ENCODE results near the gene RNF144A.

The RNF144A gene

DNA sequence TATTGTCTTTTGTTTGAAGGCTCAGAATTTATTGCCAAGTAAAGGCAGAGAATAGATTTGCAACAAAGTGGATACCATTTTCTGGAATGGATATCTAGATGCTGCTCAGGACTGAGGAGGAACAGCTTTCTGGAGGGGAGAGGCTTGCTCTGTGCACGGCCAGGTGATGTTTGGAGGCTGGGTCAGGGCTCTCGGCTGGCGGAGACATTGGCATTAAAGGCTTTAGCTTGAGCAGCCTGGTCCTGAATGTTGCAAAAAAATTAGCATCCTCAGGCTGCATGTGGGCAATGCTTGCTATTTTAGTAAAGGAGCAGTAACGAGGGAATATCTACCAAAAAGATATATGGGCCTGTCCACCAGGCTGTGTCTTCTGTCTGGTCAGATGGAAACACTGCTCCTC is 20.4 kb downstream of the RNF144A start:
- no peak overlapping the region for H3K27ac ChIP-seq (ENCODE audit: low read depth, low read length, severe bottlenecking)
- 86 to 94% methylated on average over 3 of the region's 4 CpGs for WGBS, 2 experiments (ENCODE audit: insufficient coverage in 2 of 2)

GRCh38 chr2:6939071-6939470 is 21.9 kb downstream of the RNF144A start:
- Histone ChIP-seq H3K36me3 (ENCODE audit: control insufficient read depth, insufficient read depth, low read length) (peaks cover 4% of the 10 kb centered on the region), H3K4me1 (ENCODE audit: control insufficient read depth, insufficient read depth, low read length, poor library complexity, severe bottlenecking) (no peaks in the 10 kb centered on the region), H3K27ac (ENCODE audit: low read depth, low read length, severe bottlenecking) (no peak overlapping the region), H3K9me3 (ENCODE audit: control insufficient read depth, low read length) (no peaks in the 10 kb centered on the region), H3K4me3 (ENCODE audit: extremely low read depth, insufficient read depth, low read length, poor library complexity, severe bottlenecking) (no peak overlapping the region)
- no CpG with 5 or more reads among the region's 2 CpGs for WGBS, 2 experiments (ENCODE audit: insufficient coverage in 2 of 2)

More for the DNA sequence above, 20.4 kb downstream of the RNF144A start:
- Histone ChIP-seq H3K36me3 (ENCODE audit: control insufficient read depth, insufficient read depth, low read length) (peaks cover 4% of the 10 kb centered on the region), H3K9me3 (ENCODE audit: control insufficient read depth, low read length) (no peaks in the 10 kb centered on the region), H3K4me3 (ENCODE audit: extremely low read depth, insufficient read depth, low read length, poor library complexity, severe bottlenecking) (no peak overlapping the region), H3K4me1 (ENCODE audit: control insufficient read depth, insufficient read depth, low read length, poor library complexity, severe bottlenecking) (no peaks in the 10 kb centered on the region)

GRCh38 chr2:6940820-6941219 is 23.6 kb downstream of the RNF144A start:
- Histone ChIP-seq H3K9me3 (ENCODE audit: control insufficient read depth, low read length) (no peaks in the 10 kb centered on the region), H3K27ac (ENCODE audit: low read depth, low read length, severe bottlenecking) (no peak overlapping the region), H3K4me3 (ENCODE audit: extremely low read depth, insufficient read depth, low read length, poor library complexity, severe bottlenecking) (no peak overlapping the region), H3K36me3 (ENCODE audit: control insufficient read depth, insufficient read depth, low read length) (peaks cover 12% of the 10 kb centered on the region), H3K4me1 (ENCODE audit: control insufficient read depth, insufficient read depth, low read length, poor library complexity, severe bottlenecking) (no peaks in the 10 kb centered on the region)
- no CpG with 5 or more reads among the region's 2 CpGs for WGBS, 2 experiments (ENCODE audit: insufficient coverage in 2 of 2)

GRCh38 chr2:6941299-6942046 is 24.3 kb downstream of the RNF144A start:
- Histone ChIP-seq H3K9me3 (ENCODE audit: control insufficient read depth, low read length) (no peaks in the 10 kb centered on the region), H3K4me3 (ENCODE audit: extremely low read depth, insufficient read depth, low read length, poor library complexity, severe bottlenecking) (no peak overlapping the region), H3K36me3 (ENCODE audit: control insufficient read depth, insufficient read depth, low read length) (peaks cover 12% of the 10 kb centered on the region), H3K4me1 (ENCODE audit: control insufficient read depth, insufficient read depth, low read length, poor library complexity, severe bottlenecking) (no peaks in the 10 kb centered on the region), H3K27ac (ENCODE audit: low read depth, low read length, severe bottlenecking) (no peak overlapping the region)
- 92 to 95% methylated on average over 6 to 7 of the region's 10 CpGs for WGBS, 2 experiments (ENCODE audit: insufficient coverage in 2 of 2)

GRCh38 chr2:6942848-6943247 is 25.6 kb downstream of the RNF144A start:
- no peaks in the 10 kb centered on the region for H3K9me3 ChIP-seq (ENCODE audit: control insufficient read depth, low read length)
- WGBS, 2 experiments (ENCODE audit: insufficient coverage in 2 of 2), result 88 to 98% methylated on average over 7 to 8 of the region's 8 CpGs
- H3K4me3 ChIP-seq (ENCODE audit: extremely low read depth, insufficient read depth, low read length, poor library complexity, severe bottlenecking), result no peak overlapping the region
- peaks cover 12% of the 10 kb centered on the region for H3K36me3 ChIP-seq (ENCODE audit: control insufficient read depth, insufficient read depth, low read length)
- no peaks in the 10 kb centered on the region for H3K4me1 ChIP-seq (ENCODE audit: control insufficient read depth, insufficient read depth, low read length, poor library complexity, severe bottlenecking)
- H3K27ac ChIP-seq (ENCODE audit: low read depth, low read length, severe bottlenecking), result no peak overlapping the region

GRCh38 chr2:6943523-6943922 is 26.3 kb downstream of the RNF144A start:
- WGBS, 2 experiments (ENCODE audit: insufficient coverage in 2 of 2), result 86 to 96% methylated on average over 6 of the region's 6 CpGs
- Histone ChIP-seq H3K4me3 (ENCODE audit: extremely low read depth, insufficient read depth, low read length, poor library complexity, severe bottlenecking) (no peak overlapping the region), H3K27ac (ENCODE audit: low read depth, low read length, severe bottlenecking) (no peak overlapping the region), H3K36me3 (ENCODE audit: control insufficient read depth, insufficient read depth, low read length) (peaks cover 12% of the 10 kb centered on the region), H3K4me1 (ENCODE audit: control insufficient read depth, insufficient read depth, low read length, poor library complexity, severe bottlenecking) (no peaks in the 10 kb centered on the region), H3K9me3 (ENCODE audit: control insufficient read depth, low read length) (no peaks in the 10 kb centered on the region)

DNA sequence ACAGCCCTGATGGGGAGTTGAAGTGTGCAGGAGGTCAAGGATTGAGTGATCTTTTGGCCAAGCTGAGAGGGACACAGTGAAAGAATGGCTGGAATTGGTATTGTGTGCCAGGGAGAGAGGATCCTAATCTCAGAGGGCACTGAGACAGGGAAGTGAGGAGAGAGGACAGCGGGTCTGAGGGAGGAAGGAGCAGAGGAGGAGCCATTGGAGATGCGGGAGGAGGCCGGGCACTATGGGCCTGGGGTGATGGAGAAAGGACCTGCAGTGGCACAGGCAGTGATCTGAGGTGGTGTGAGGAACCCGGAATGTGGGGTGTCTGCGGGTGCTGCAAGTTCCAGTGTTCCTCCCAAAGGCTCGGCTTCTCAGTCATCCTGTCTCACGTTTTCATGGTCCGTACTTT is 26.8 kb downstream of the RNF144A start:
- no peaks in the 10 kb centered on the region for H3K9me3 ChIP-seq (ENCODE audit: control insufficient read depth, low read length)
- 92 to 98% methylated on average over 6 to 8 of the region's 8 CpGs for WGBS, 2 experiments (ENCODE audit: insufficient coverage in 2 of 2)
- H3K36me3 ChIP-seq (ENCODE audit: control insufficient read depth, insufficient read depth, low read length), result peaks cover 12% of the 10 kb centered on the region
- no peaks in the 10 kb centered on the region for H3K4me1 ChIP-seq (ENCODE audit: control insufficient read depth, insufficient read depth, low read length, poor library complexity, severe bottlenecking)
- H3K27ac ChIP-seq (ENCODE audit: low read depth, low read length, severe bottlenecking), result no peak overlapping the region
- no peak overlapping the region for H3K4me3 ChIP-seq (ENCODE audit: extremely low read depth, insufficient read depth, low read length, poor library complexity, severe bottlenecking)

- peaks cover 12% of the 10 kb centered on the region for H3K36me3 ChIP-seq (ENCODE audit: control insufficient read depth, insufficient read depth, low read length)
- H3K9me3 ChIP-seq (ENCODE audit: control insufficient read depth, low read length), result no peaks in the 10 kb centered on the region
- H3K4me3 ChIP-seq (ENCODE audit: extremely low read depth, insufficient read depth, low read length, poor library complexity, severe bottlenecking), result no peak overlapping the region
- no peak overlapping the region for H3K27ac ChIP-seq (ENCODE audit: low read depth, low read length, severe bottlenecking)
- no peaks in the 10 kb centered on the region for H3K4me1 ChIP-seq (ENCODE audit: control insufficient read depth, insufficient read depth, low read length, poor library complexity, severe bottlenecking)
- WGBS, 2 experiments (ENCODE audit: insufficient coverage in 2 of 2), result 92 to 97% methylated on average over 3 of the region's 5 CpGs
These were observed 27.3 kb downstream of the RNF144A start for GRCh38 chr2:6944555-6944954.

DNA sequence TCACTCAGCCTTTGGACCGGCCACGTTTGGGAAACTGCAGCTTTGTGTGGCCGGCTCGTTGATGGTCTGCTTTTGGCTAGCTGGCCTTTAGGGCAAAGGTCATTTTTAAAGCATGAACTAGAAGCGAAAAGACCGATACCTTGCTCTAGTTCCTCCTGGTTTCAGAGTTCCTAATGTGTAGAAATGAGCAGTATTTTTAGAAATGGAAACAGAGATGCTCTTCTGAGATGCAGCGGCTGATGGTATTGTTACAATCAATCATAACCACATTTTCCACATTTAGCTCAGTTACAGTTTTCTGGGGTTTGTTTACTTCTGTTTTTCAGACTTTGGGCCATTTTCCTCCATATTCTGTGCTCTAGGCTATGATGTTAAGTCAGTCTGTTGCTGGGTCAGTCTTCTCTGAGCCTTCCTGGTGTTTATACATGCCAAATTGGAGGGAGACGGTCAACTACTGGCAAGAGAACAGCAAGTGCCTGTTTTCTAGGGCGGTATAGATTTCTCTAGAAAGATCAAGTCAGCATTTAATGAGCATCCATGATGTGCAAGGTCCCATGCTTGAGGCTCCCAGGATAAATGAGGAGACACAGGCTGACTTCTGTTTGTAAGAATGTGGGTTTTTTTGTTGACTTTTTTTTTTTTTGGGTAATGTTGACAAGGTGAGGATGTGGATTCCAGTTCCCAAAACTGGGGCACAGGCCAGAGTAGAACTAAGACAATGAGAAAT is 28.0 kb downstream of the RNF144A start:
- Histone ChIP-seq H3K27ac (ENCODE audit: low read depth, low read length, severe bottlenecking) (no peak overlapping the region), H3K36me3 (ENCODE audit: control insufficient read depth, insufficient read depth, low read length) (peaks cover 12% of the 10 kb centered on the region), H3K4me3 (ENCODE audit: extremely low read depth, insufficient read depth, low read length, poor library complexity, severe bottlenecking) (no peak overlapping the region), H3K4me1 (ENCODE audit: control insufficient read depth, insufficient read depth, low read length, poor library complexity, severe bottlenecking) (no peaks in the 10 kb centered on the region), H3K9me3 (ENCODE audit: control insufficient read depth, low read length) (no peaks in the 10 kb centered on the region)
- 97 to 98% methylated on average over 5 to 8 of the region's 9 CpGs for WGBS, 2 experiments (ENCODE audit: insufficient coverage in 2 of 2)

DNA sequence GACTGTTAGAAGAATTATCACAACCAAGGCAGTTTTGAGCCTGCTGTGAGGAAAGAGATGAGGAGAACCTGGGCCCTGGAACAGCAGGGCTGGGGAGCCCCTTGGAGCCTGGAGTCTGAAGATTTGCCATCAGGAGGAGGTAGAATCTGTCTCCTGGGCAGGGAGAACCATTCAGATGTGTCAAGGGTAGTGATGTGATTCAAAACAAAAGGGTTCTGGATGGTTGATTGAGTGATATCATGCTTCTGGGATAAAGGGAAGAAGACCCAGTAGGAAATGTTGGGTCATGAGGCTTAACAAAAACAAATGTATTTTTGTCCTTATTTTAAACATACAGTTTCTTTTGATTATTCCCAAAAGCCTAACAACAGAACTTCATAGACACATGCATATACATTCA is 28.6 kb downstream of the RNF144A start:
- H3K36me3 ChIP-seq (ENCODE audit: control insufficient read depth, insufficient read depth, low read length), result peaks cover 12% of the 10 kb centered on the region
- no peaks in the 10 kb centered on the region for H3K9me3 ChIP-seq (ENCODE audit: control insufficient read depth, low read length)
- no peaks in the 10 kb centered on the region for H3K4me1 ChIP-seq (ENCODE audit: control insufficient read depth, insufficient read depth, low read length, poor library complexity, severe bottlenecking)
- H3K4me3 ChIP-seq (ENCODE audit: extremely low read depth, insufficient read depth, low read length, poor library complexity, severe bottlenecking), result no peak overlapping the region
- no peak overlapping the region for H3K27ac ChIP-seq (ENCODE audit: low read depth, low read length, severe bottlenecking)

DNA sequence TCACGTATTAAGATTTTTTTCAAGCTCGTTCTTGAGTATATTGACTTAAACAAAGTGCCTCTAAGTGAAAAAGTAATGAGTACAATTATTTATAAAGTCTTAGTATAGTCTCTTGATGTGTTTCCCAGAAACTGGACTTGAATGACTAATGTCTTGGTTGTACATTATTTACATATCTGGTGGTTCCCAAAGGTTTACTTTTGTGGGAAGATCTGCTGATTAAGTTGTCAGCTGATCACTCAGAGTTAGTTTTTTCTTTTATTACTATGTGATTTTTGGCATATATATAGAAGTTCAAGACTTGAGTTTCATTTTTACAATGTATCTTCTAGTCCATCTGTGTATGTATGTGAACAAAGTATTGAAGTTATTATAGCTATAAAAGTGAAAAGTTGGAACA is 29.5 kb downstream of the RNF144A start:
- Histone ChIP-seq H3K36me3 (ENCODE audit: control insufficient read depth, insufficient read depth, low read length) (peaks cover 12% of the 10 kb centered on the region), H3K4me1 (ENCODE audit: control insufficient read depth, insufficient read depth, low read length, poor library complexity, severe bottlenecking) (no peaks in the 10 kb centered on the region), H3K9me3 (ENCODE audit: control insufficient read depth, low read length) (no peaks in the 10 kb centered on the region), H3K27ac (ENCODE audit: low read depth, low read length, severe bottlenecking) (no peak overlapping the region), H3K4me3 (ENCODE audit: extremely low read depth, insufficient read depth, low read length, poor library complexity, severe bottlenecking) (no peak overlapping the region)
- no CpG with 5 or more reads among the region's 2 CpGs for WGBS, 2 experiments (ENCODE audit: insufficient coverage in 2 of 2)
